ENCODE results near the gene ABCD4.

ABCD4 gene

DNA sequence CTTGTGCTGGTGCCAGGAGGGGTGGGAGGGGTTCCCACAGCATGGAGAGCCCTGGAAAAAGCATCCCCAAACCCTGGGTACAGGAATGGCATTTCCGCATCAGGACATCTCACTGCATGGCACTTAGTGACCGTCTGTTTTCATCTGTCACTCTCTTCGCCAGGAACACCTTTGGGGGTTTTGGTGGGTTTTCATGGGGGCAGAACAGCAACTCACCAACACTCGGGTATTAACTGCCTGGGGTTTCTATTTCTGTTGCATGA lies 60.0 kb downstream of the ABCD4 start:
- Histone ChIP-seq H3K9me3 (ENCODE audit: low read length) (no peaks in the 10 kb centered on the region), H3K4me2 (ENCODE audit: low read length) (no peak overlapping the region), H3K9ac (ENCODE audit: low read length) (no peak overlapping the region), H3K9me2 (ENCODE audit: low read depth, low read length) (no peaks in the 10 kb centered on the region), H3K27me3 (ENCODE audit: insufficient read depth, low read length) (no peaks in the 10 kb centered on the region; the same call in 1 of the 2 replicates), H2AFZ (ENCODE audit: low read length) (no peak overlapping the region), H3K36me3 (ENCODE audit: insufficient read depth, low read length) (no peaks in the 10 kb centered on the region), H3F3A (ENCODE audit: insufficient read depth, low read length) (no peaks in the 10 kb centered on the region), H4K20me1 (ENCODE audit: insufficient read depth, low read length) (no peaks in the 10 kb centered on the region), H3K27ac (ENCODE audit: low read depth, low read length, poor library complexity, severe bottlenecking) (no peak overlapping the region), H3K79me2 (ENCODE audit: insufficient read depth, low read length) (no peaks in the 10 kb centered on the region), H3K4me1 (ENCODE audit: insufficient read depth, low read length, severe bottlenecking) (no peaks in the 10 kb centered on the region), H3K4me3 (ENCODE audit: low read depth, low read length, poor library complexity, severe bottlenecking) (no peak overlapping the region)
- no peak for TF ChIP-seq EZH2 (IDR thresholded peaks at IDR 0.05; ENCODE audit: borderline replicate concordance, low read length)
- TF ChIP-seq, protein P1, sequence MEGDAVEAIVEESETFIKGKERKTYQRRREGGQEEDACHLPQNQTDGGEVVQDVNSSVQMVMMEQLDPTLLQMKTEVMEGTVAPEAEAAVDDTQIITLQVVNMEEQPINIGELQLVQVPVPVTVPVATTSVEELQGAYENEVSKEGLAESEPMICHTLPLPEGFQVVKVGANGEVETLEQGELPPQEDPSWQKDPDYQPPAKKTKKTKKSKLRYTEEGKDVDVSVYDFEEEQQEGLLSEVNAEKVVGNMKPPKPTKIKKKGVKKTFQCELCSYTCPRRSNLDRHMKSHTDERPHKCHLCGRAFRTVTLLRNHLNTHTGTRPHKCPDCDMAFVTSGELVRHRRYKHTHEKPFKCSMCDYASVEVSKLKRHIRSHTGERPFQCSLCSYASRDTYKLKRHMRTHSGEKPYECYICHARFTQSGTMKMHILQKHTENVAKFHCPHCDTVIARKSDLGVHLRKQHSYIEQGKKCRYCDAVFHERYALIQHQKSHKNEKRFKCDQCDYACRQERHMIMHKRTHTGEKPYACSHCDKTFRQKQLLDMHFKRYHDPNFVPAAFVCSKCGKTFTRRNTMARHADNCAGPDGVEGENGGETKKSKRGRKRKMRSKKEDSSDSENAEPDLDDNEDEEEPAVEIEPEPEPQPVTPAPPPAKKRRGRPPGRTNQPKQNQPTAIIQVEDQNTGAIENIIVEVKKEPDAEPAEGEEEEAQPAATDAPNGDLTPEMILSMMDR (IDR thresholded peaks at IDR 0.05; ENCODE audit: low read length): no peak

DNA sequence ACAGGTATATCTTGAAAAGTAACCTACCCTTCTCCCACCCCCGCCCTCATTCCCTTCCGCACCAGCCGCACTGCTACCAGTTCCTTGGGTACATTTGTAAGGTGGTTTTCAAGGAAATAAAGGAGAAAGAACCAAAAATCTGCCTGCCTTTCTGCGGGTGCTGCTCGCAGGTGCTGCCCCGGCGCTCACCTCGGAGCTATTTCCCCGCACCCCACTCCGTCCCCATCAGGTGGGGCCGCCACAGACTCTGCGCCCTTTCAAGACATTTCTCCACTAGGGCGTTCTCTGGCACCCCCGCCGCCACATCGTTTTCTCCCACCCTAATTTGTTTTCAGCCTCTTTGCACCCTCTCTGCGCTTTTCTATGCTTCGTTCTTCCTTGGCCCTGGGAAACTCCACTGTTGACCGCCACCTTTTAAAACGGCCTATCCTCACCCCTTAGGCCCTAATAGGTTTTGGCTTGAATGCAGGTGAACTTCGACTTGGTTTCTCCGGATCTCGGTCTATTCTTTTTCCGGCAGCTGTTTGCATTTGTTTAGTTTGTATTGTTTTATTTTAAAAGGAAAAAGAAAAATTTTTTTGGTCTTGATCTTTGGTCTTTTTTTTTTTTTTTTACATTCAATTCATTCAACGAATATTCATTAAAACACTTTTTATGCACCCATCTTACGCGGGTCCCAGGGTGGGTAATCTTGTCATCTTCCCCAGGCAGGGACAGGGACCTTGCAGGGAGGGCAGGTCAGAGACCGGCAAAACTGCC lies 60.5 kb downstream of the ABCD4 start:
- Histone ChIP-seq H3K9me3 (ENCODE audit: low read length) (no peaks in the 10 kb centered on the region), H3K27me3 (ENCODE audit: insufficient read depth, low read length) (no peaks in the 10 kb centered on the region; the same call in 1 of the 2 replicates), H3K9me2 (ENCODE audit: low read depth, low read length) (no peaks in the 10 kb centered on the region), H2AFZ (ENCODE audit: low read length) (no peak overlapping the region), H3K9ac (ENCODE audit: low read length) (no peak overlapping the region), H3K4me3 (ENCODE audit: low read depth, low read length, poor library complexity, severe bottlenecking) (no peak overlapping the region), H3F3A (ENCODE audit: insufficient read depth, low read length) (no peaks in the 10 kb centered on the region), H3K27ac (ENCODE audit: low read depth, low read length, poor library complexity, severe bottlenecking) (no peak overlapping the region), H3K36me3 (ENCODE audit: insufficient read depth, low read length) (no peaks in the 10 kb centered on the region), H4K20me1 (ENCODE audit: insufficient read depth, low read length) (no peaks in the 10 kb centered on the region), H3K79me2 (ENCODE audit: insufficient read depth, low read length) (no peaks in the 10 kb centered on the region), H3K4me1 (ENCODE audit: insufficient read depth, low read length, severe bottlenecking) (no peaks in the 10 kb centered on the region), H3K4me2 (ENCODE audit: low read length) (no peak overlapping the region)
- TF ChIP-seq, protein P1 (IDR thresholded peaks at IDR 0.05; ENCODE audit: low read length): no peak
- TF ChIP-seq EZH2 (IDR thresholded peaks at IDR 0.05; ENCODE audit: borderline replicate concordance, low read length): no peak

DNA sequence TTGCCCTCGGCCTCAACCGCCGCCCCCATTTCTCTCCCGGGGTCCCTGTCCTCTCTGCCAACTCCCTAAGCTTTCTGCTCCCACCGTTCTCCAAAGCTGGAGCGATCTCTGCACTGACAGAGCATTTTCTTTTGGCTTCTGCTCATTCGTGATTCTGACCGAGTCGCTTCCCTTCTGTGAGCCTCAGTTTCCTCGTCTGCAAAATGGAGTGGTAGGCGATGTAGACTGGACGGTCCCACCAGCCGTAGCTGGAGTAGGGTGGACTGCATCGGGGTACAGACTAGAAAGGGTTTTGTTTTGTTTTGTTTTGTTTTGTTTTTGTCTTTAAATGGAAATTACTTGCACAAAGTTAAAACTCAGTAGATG lies 61.1 kb downstream of the ABCD4 start:
- Histone ChIP-seq H4K20me1 (ENCODE audit: insufficient read depth, low read length) (no peaks in the 10 kb centered on the region), H3K9me3 (ENCODE audit: low read length) (no peaks in the 10 kb centered on the region), H3K4me1 (ENCODE audit: insufficient read depth, low read length, severe bottlenecking) (no peaks in the 10 kb centered on the region), H3K27me3 (ENCODE audit: insufficient read depth, low read length) (no peaks in the 10 kb centered on the region; the same call in 1 of the 2 replicates), H3K9ac (ENCODE audit: low read length) (no peak overlapping the region), H3K79me2 (ENCODE audit: insufficient read depth, low read length) (no peaks in the 10 kb centered on the region), H3K4me3 (ENCODE audit: low read depth, low read length, poor library complexity, severe bottlenecking) (no peak overlapping the region), H2AFZ (ENCODE audit: low read length) (no peak overlapping the region), H3K4me2 (ENCODE audit: low read length) (no peak overlapping the region), H3F3A (ENCODE audit: insufficient read depth, low read length) (no peaks in the 10 kb centered on the region), H3K36me3 (ENCODE audit: insufficient read depth, low read length) (no peaks in the 10 kb centered on the region), H3K27ac (ENCODE audit: low read depth, low read length, poor library complexity, severe bottlenecking) (no peak overlapping the region), H3K9me2 (ENCODE audit: low read depth, low read length) (no peaks in the 10 kb centered on the region)
- TF ChIP-seq, protein P1 (IDR thresholded peaks at IDR 0.05; ENCODE audit: low read length): no peak
- TF ChIP-seq EZH2 (IDR thresholded peaks at IDR 0.05; ENCODE audit: borderline replicate concordance, low read length): no peak

All from OCI-LY1 (cell line).